SH-SY5Y (cell line): Measurements from ENCODE around the gene NIM1K.

ENCODE experiments used
- GATA2 ChIP-seq: IDR thresholded peaks from 2 replicates; pipeline ENCODE4 v1.6.1; 2011; ENCODE audit warnings: mild to moderate bottlenecking, low read depth, low read length
- GATA3 ChIP-seq: IDR thresholded peaks from 2 replicates; pipeline ENCODE4 v1.6.1; 2011; ENCODE audit warnings: low read depth, mild to moderate bottlenecking, low read length, moderate library complexity

The NIM1K gene

GRCh38 chr5:43305948-43306565 lies 114.0 kb downstream of the NIM1K start:
- no peak for TF ChIP-seq GATA3
- no peak for TF ChIP-seq GATA2

- no peak for TF ChIP-seq GATA3
- no peak for TF ChIP-seq GATA2
These were observed 117.1 kb downstream of the NIM1K start for GRCh38 chr5:43309122-43309521.

GRCh38 chr5:43309637-43310036 lies 117.6 kb downstream of the NIM1K start:
- TF ChIP-seq GATA3 = no peak
- TF ChIP-seq GATA2 = no peak

GRCh38 chr5:43312076-43312661 lies 120.1 kb downstream of the NIM1K start:
- TF ChIP-seq GATA3 (no peak), GATA2 (no peak)

GRCh38 chr5:43312699-43313034 lies 120.6 kb downstream of the NIM1K start:
- no peak for TF ChIP-seq GATA2
- TF ChIP-seq GATA3 = no peak

- no peak for TF ChIP-seq GATA3
- TF ChIP-seq GATA2 = 0 out of 2 replicates have a peak, but pooled peaks have one; percentile 10
These were observed 121.2 kb downstream of the NIM1K start, which contains the start of gene HMGCS1 for GRCh38 chr5:43313035-43313853. TSS of gene HMGCS1 (minus strand) at chr5:43313412. CDS start at chr5:43298965, 14,447 bp downstream.

- TF ChIP-seq GATA2 = no peak
These were observed 121.9 kb downstream of the NIM1K start for GRCh38 chr5:43313854-43314457.

- TF ChIP-seq GATA2 (no peak), GATA3 (no peak)
These were observed 122.7 kb downstream of the NIM1K start for GRCh38 chr5:43314724-43315123.

GRCh38 chr5:43315263-43315662 lies 123.2 kb downstream of the NIM1K start:
- TF ChIP-seq GATA2 (no peak), GATA3 (no peak)

- TF ChIP-seq GATA2 (no peak), GATA3 (no peak)
These were observed 123.7 kb downstream of the NIM1K start for GRCh38 chr5:43315682-43316081.

- no peak for TF ChIP-seq GATA3
- no peak for TF ChIP-seq GATA2
These were observed 124.4 kb downstream of the NIM1K start for GRCh38 chr5:43316421-43316820.

- TF ChIP-seq GATA3 = no peak
- TF ChIP-seq GATA2 = no peak
These were observed 128.8 kb downstream of the NIM1K start for GRCh38 chr5:43320846-43321245.
